MM.1S (cell line): ENCODE measurements around the gene HSDL1.

ENCODE experiments used
- DNase-seq: peaks from one replicate; pipeline ENCODE4 v3.0.0-alpha.2; 2015
- H2AFZ ChIP-seq: fragments of 300-600 bp; sonication (generic); 2 replicates; pipeline ENCODE4 v1.6.0; 2016; ENCODE audit warnings: antibody characterized with exemption, low read length
- H3F3A ChIP-seq: fragments of 300-600 bp; sonication (generic); 2 replicates; pipeline ENCODE4 v1.6.1; 2016; ENCODE audit warnings: mild to moderate bottlenecking, antibody characterized with exemption, low read length, moderate library complexity, mixed read lengths; ENCODE audit not compliant: insufficient read depth
- H3K27ac ChIP-seq: fragments of 300-600 bp; sonication (generic); 2 replicates; pipeline ENCODE4 v1.5.1; 2016; ENCODE audit warnings: mild to moderate bottlenecking, low read length
- H3K27me3 ChIP-seq: fragments of 300-600 bp; sonication (generic); replicated peaks from 2 replicates; pipeline ENCODE4 v1.6.0; 2016; ENCODE audit warnings: low read length; ENCODE audit not compliant: insufficient read depth
- H3K36me3 ChIP-seq: fragments of 300-600 bp; sonication (generic); replicated peaks from 2 replicates; pipeline ENCODE4 v1.6.1; 2016; ENCODE audit warnings: mild to moderate bottlenecking, low read length, mixed read lengths; ENCODE audit not compliant: insufficient read depth
- H3K4me1 ChIP-seq: fragments of 300-600 bp; sonication (generic); 2 replicates; pipeline ENCODE4 v1.6.1; 2016; ENCODE audit warnings: low read length, mixed read lengths
- H3K4me2 ChIP-seq: fragments of 300-600 bp; sonication (generic); 2 replicates; pipeline ENCODE4 v1.6.0; 2016; ENCODE audit warnings: low read depth, low read length
- H3K4me3 ChIP-seq: fragments of 300-600 bp; sonication (generic); 2 replicates; pipeline ENCODE4 v1.5.1; 2016; ENCODE audit warnings: low read length, mixed read lengths
- H3K79me2 ChIP-seq: fragments of 300-600 bp; sonication (generic); 2 replicates; pipeline ENCODE4 v1.6.1; 2016; ENCODE audit warnings: mixed run types, low read length, mixed read lengths
- H3K9ac ChIP-seq: fragments of 300-600 bp; sonication (generic); 2 replicates; pipeline ENCODE4 v1.6.1; 2016; ENCODE audit warnings: low read length, mixed read lengths
- H3K9me2 ChIP-seq: fragments of 300-600 bp; sonication (generic); replicated peaks from 2 replicates; pipeline ENCODE4 v1.6.1; 2016; ENCODE audit warnings: mild to moderate bottlenecking, low read length, mixed read lengths; ENCODE audit not compliant: insufficient read depth
- H3K9me3 ChIP-seq: fragments of 300-600 bp; sonication (generic); replicated peaks from 2 replicates; pipeline ENCODE4 v1.6.1; 2016; ENCODE audit warnings: mild to moderate bottlenecking, low read length, mixed read lengths; ENCODE audit not compliant: insufficient read depth
- H4K20me1 ChIP-seq: fragments of 300-600 bp; sonication (generic); 2 replicates; pipeline ENCODE4 v1.6.1; 2016; ENCODE audit warnings: mild to moderate bottlenecking, low read length, moderate library complexity, mixed read lengths; ENCODE audit not compliant: insufficient read depth
- CTCF ChIP-seq: fragments of 300-600 bp; sonication (generic); IDR thresholded peaks from 2 replicates; pipeline ENCODE4 v1.5.1; 2016; ENCODE audit warnings: antibody characterized with exemption, low read length, mixed read lengths
- EZH2 ChIP-seq: fragments of 300-600 bp; sonication (generic); optimal IDR thresholded peaks from 2 replicates; pipeline ENCODE3; 2017; ENCODE audit warnings: low read depth, mild to moderate bottlenecking, antibody characterized with exemption, low read length, mixed read lengths
- EZH2phosphoT487 ChIP-seq: fragments of 300-600 bp; sonication (generic); IDR thresholded peaks from 2 replicates; pipeline ENCODE4 v1.6.1; 2018; ENCODE audit warnings: antibody characterized with exemption, low read length

HSDL1 gene

GRCh38 chr16:84079664-84080063 lies 65.3 kb downstream of the HSDL1 start:
- H3K27ac ChIP-seq = no peak overlapping the region
- H4K20me1 ChIP-seq = no peaks in the 10 kb centered on the region
- no peak for DNase-seq
- no peaks in the 10 kb centered on the region; the same call in 1 of the 2 replicates for H3K36me3 ChIP-seq
- H3K4me2 ChIP-seq = no peak overlapping the region
- no peaks in the 10 kb centered on the region for H3F3A ChIP-seq
- H2AFZ ChIP-seq = no peak overlapping the region
- H3K4me1 ChIP-seq = peaks cover 5% of the 10 kb centered on the region; the same call in 1 of the 2 replicates
- H3K9me3 ChIP-seq = no peaks in the 10 kb centered on the region
- H3K27me3 ChIP-seq = no peaks in the 10 kb centered on the region
- no peaks in the 10 kb centered on the region for H3K9me2 ChIP-seq
- peaks cover 59% of the 10 kb centered on the region for H3K79me2 ChIP-seq
- no peak overlapping the region for H3K9ac ChIP-seq
- no peak overlapping the region for H3K4me3 ChIP-seq
- TF ChIP-seq EZH2phosphoT487 (no peak), EZH2 (no peak), CTCF (no peak)

DNA sequence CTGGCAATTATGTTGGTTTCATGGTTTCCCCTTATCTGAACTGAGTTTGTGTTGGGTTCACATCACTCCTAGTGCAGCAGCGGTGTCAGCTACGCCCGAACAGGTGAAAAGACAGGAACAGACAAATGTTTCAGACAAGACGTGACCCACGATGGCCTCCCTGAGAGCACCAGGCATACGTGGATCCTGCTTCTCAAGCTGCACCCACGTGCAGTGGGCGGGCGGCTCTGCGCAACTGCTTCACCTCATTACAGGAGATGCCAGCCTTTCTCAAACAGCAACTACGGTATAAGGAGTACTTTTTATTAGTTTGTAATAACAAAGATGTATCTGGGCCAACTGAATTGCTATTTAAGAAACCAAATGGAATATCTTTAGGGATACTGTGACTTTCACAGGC lies 69.6 kb downstream of the HSDL1 start:
- no peaks in the 10 kb centered on the region for H3K9me3 ChIP-seq
- no peak for TF ChIP-seq EZH2
- TF ChIP-seq CTCF = no peak
- TF ChIP-seq EZH2phosphoT487 = no peak
- no peaks in the 10 kb centered on the region for H4K20me1 ChIP-seq
- H3K4me1 ChIP-seq = peaks cover 3% of the 10 kb centered on the region
- H3K79me2 ChIP-seq = peaks cover 41% of the 10 kb centered on the region
- H3K9me2 ChIP-seq = no peaks in the 10 kb centered on the region
- no peak overlapping the region for H3K27ac ChIP-seq
- no peaks in the 10 kb centered on the region for H3F3A ChIP-seq
- no peak for DNase-seq
- H2AFZ ChIP-seq = no peak overlapping the region
- no peak overlapping the region for H3K9ac ChIP-seq
- no peak overlapping the region for H3K4me2 ChIP-seq
- no peaks in the 10 kb centered on the region for H3K36me3 ChIP-seq
- H3K4me3 ChIP-seq = no peak overlapping the region
- H3K27me3 ChIP-seq = no peaks in the 10 kb centered on the region

DNA sequence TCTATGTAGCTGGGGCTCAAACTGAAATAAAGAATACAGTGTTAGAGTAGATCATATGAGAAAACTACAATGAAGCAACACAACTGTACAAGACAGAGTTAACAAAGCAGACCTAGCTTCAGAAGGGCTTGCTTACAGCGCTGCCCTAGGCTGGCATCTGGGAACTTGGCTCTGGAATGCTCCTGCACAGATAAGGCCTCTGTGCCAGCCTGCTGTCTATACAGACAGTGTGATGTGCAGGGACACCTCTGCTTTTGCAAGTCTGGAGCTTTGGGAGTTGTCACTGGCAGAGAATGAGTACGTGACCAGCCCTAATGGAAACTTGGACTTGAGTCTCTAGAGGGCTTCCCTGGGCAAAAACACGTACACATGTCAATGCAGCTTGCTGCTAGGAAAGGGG lies 70.3 kb downstream of the HSDL1 start:
- Histone ChIP-seq H3K4me1 (peaks cover 9% of the 10 kb centered on the region), H3F3A (no peaks in the 10 kb centered on the region; the same call in 1 of the 2 replicates), H3K27me3 (no peaks in the 10 kb centered on the region), H3K9ac (no peak overlapping the region), H3K79me2 (peaks cover 36% of the 10 kb centered on the region), H3K9me3 (no peaks in the 10 kb centered on the region), H3K4me3 (no peak overlapping the region), H2AFZ (no peak overlapping the region), H3K27ac (no peak overlapping the region), H3K9me2 (no peaks in the 10 kb centered on the region), H4K20me1 (no peaks in the 10 kb centered on the region), H3K4me2 (no peak overlapping the region), H3K36me3 (no peaks in the 10 kb centered on the region)
- no peak for DNase-seq
- TF ChIP-seq CTCF (no peak), EZH2phosphoT487 (no peak), EZH2 (no peak)
